T-helper 1 cell (primary cell): Measurements from ENCODE around the gene ETFDH.
"Not testable (repeated sequence)": the region's sequence is repeated elsewhere in the genome, so short reads cannot be mapped to it uniquely, and the experiment has no call there.

ENCODE experiments used
- DNase-seq, 5 donors: peaks; one replicate each; pipeline ENCODE4 v3.0.0-alpha.2; 2012 to 2020

Gene ETFDH

GRCh38 chr4:158681629-158682028 is 9.5 kb downstream of the ETFDH start:
- no peak for DNase-seq

- no peak for DNase-seq
Measured at GRCh38 chr4:158682066-158682465, 10.0 kb downstream of the ETFDH start.

- no peak for DNase-seq
Measured at GRCh38 chr4:158688813-158689212, 16.7 kb downstream of the ETFDH start.

GRCh38 chr4:158704274-158704673 is 32.2 kb downstream of the ETFDH start:
- no peak for DNase-seq

- no peak for DNase-seq
Measured at GRCh38 chr4:158710814-158711213, 38.7 kb downstream of the ETFDH start.

GRCh38 chr4:158712622-158713021 is 40.5 kb downstream of the ETFDH start:
- not testable (repeated sequence) for DNase-seq

GRCh38 chr4:158714937-158715336 is 42.8 kb downstream of the ETFDH start:
- no peak for DNase-seq

GRCh38 chr4:158715802-158716201 is 43.7 kb downstream of the ETFDH start:
- DNase-seq, result no peak

GRCh38 chr4:158721680-158722079 is 49.6 kb downstream of the ETFDH start:
- DNase-seq, result no peak

GRCh38 chr4:158722291-158722916 is 50.3 kb downstream of the ETFDH start:
- peak in 1 of 5 donors; percentile 14 for DNase-seq

- peak; percentile 61 to 89 (median 72) for DNase-seq
Measured at GRCh38 chr4:158722917-158723793, 51.1 kb downstream of the ETFDH start, which contains the start of gene PPID. PPID (minus strand) TSS chr4:158723396; CDS start chr4:158723288, 108 bp downstream.

- peak in 1 of 5 donors; percentile 64 for DNase-seq
Measured at GRCh38 chr4:158724637-158725036, 52.5 kb downstream of the ETFDH start.

- no peak for DNase-seq
Measured at GRCh38 chr4:158726633-158727032, 54.5 kb downstream of the ETFDH start.

- peak in 1 of 5 donors; percentile 51 for DNase-seq
Measured at GRCh38 chr4:158728236-158728635, 56.1 kb downstream of the ETFDH start.

GRCh38 chr4:158729716-158730559 is 57.8 kb downstream of the ETFDH start:
- peak in 4 of 5 donors; percentile 13 to 76 (median 38) for DNase-seq

- no peak for DNase-seq
Measured at GRCh38 chr4:158738866-158739265, 66.8 kb downstream of the ETFDH start.

- DNase-seq, result no peak
Measured at GRCh38 chr4:158739600-158739999, 67.5 kb downstream of the ETFDH start.

GRCh38 chr4:158741326-158742021 is 69.4 kb downstream of the ETFDH start:
- DNase-seq, result no peak

- DNase-seq, result not testable (repeated sequence)
Measured at GRCh38 chr4:158746537-158746936, 74.4 kb downstream of the ETFDH start.

GRCh38 chr4:158750379-158750778 is 78.3 kb downstream of the ETFDH start:
- DNase-seq, result no peak

- no peak for DNase-seq
Measured at GRCh38 chr4:158754385-158755180, 82.5 kb downstream of the ETFDH start.
